Glomerular endothelial cell (primary cell): ENCODE results near the gene NRG3. TPM values are rescaled to one million over a fixed set of nuclear protein-coding genes. Genes with fewer than 3 reads are reported as not detected.

ENCODE experiments used
- DNase-seq: peaks from one replicate; pipeline ENCODE4 v3.0.0-alpha.2; 2011; ENCODE audit warnings: low read depth, low spot score; ENCODE audit errors: extremely low read depth
- total RNA-seq: library from RNA; depleted of rRNA; stranded (reverse); fragments of >200 nt; gene quantifications from 2 replicates; pipeline ENCODE4 v1.2.3, GENCODE V29; 2015

NRG3 gene
- total RNA-seq, 1 donor from 2014 or later, result 8.9 TPM

DNA sequence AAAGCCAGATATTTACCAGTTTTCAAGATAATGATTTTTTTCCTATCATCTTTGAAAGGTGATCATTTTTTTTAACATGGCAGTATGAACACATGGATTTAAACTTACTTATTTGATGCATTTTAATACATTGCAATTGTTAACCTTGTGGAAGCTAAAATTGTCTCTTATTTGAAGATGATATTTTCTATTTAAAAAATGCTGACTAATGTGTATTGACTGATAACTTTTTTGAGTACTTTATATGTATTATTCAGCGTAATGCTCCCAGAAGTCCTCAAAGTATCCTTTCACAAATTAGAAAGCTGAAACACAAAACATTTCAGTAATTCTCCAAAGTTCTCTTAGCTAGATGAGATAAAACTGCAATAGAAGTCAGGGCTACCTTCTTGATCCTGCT is 677.3 kb downstream of the NRG3 start:
- DNase-seq, result no peak

DNA sequence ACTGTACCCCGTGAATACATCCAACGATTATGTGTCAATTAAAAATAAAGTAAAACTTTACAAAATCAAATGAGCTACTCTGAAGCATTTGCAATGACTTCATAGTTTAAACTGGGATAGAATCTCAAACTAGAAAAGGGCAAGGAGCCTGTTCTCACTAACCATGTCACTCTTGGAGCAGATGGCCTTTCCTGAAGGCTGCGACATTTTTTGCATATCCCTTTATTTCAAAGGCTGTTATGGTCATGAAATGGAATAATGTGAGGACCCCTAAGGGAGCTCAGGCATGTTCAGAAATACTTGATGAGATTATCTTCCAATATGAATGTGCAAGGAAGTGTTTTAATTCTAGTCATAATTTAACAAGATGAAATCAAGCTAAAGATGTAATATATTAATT is 679.4 kb downstream of the NRG3 start:
- no peak for DNase-seq

DNA sequence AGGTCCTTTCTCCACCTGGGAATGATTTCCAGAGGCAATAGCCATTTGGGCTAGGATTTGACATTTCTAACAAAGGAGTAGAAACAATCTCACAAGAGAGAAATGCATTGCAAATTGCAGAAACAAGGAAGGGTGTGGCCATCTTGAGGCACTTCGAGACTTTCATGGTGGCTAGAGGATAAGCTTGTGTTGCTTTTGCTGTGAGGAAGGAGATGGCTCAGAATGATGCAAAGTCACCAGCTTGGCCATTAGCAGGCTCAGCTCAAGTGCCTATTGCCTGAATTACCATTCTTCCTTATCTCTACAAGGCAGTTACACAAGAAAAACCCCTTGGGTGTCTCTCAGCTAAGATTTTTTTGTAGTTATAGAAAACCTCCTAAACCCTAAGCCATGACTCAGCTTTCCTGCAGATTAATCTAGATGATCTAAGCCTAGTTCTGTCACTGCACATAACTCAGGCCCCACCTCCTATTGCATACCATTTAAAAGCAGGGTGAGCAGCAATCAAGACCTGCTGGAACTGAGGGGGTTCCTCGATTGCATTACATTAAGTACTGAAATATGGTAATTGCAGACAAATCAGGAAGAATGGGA is 683.1 kb downstream of the NRG3 start:
- no peak for DNase-seq

DNA sequence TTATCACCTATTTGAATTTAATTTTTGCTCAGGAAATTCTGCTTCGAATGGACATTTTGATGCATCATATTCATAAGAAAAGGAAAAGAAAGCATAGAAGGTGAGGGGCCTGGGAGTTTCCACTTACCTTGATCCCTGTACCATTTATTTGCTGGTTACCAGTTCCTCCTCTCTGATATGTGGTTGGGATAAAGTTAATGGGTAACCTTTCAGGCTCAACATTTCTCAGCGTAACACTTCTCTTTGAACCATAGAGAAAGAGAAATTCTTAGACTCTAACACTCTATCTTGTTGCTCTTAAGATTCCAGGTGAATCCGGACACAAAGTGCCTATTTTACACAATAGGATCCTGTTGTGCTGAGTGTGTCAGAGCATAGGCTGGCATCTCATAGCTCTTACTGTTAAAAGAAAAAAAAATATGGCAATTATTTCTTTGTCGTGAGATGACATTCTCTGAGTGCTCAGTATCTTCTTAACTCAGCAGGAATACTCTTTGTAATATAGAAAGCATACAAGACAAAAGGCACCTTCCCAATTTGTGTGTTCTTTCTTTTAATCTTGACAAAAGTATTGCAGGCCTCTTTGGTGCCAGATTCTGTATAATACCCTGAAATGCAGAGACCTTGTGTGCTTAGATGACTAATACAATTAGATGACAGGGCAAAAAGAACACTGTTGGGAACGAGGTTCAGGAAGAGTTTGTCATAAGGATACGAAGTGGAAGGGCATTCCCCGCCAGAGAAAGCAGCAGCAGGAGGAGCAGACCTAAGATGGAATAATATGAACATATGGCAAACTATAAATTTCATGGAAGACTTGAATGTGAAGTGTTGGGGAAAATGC is 689.6 kb downstream of the NRG3 start:
- DNase-seq, result no peak

DNA sequence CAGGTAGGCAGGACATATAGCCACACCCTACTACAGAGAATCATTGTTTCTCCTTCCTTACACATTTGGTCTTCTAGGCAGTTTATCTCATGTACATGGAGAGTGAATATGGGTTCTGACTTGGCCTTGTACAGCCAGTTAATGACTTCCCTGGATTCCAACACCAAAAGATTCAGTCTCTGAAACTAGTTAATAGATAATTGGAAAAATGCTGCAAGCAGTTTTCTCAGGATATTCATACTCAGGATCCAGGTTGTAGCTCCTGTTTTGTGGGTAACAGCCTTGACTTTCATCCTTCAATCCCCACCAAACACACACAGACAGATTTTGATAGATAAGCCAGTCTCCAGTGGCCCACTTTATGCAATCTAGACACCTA is 690.2 kb downstream of the NRG3 start:
- DNase-seq, result no peak

DNA sequence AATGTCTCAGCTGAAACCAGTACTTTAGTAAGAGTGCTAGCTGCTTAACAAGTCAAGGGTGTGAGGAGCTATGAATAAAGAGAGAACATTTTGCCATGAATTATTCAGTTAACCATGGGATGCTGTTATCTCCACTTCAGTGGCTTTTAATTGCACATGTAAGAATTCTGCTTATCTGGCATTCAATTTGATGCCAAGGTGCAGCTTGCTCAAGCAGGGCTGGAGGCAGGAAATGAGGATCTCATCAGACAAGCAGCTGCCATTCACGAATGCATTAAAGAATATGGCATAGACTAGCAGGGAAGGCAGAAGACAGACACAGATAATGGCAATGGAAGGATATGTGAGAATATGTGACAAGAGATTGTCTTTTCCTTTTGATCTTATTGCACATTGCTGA is 697.8 kb downstream of the NRG3 start:
- no peak for DNase-seq

DNA sequence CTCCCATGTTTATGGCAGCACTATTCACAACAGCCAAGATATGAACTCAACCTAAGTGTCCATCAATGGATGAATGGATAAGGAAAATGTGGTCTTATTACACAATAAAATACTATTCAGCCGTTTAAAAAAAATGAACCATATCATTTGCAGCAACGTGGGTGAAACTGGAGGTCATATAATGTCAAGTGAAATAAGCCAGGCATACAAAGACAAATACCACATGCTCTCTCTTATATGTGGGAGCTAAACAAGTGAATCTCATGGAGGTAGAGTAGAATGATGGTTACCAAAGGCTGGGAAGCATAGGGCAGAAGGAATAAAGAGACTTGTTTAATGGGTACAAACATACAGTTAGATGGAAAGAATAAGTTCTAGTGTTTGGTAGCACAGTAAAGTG is 699.1 kb downstream of the NRG3 start:
- DNase-seq, result no peak

DNA sequence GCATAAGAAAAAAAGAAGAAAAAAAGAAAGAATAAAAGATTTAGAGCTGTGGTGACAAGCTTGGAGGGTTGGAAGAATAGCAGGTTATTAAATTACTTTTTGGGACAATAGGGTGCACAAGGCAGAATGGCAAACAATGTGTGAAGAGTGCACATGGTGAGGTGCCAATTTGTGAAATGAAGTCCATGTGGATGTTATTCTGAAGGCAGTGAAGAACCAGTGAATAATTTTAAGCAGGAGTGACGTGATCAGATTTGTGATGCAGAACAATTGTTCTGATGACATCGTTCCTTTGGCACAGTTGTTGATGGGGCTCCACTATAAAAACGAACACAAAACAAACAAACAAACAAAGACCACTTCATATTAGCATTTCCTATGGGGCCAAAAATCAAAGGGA is 700.3 kb downstream of the NRG3 start:
- DNase-seq, result no peak

DNA sequence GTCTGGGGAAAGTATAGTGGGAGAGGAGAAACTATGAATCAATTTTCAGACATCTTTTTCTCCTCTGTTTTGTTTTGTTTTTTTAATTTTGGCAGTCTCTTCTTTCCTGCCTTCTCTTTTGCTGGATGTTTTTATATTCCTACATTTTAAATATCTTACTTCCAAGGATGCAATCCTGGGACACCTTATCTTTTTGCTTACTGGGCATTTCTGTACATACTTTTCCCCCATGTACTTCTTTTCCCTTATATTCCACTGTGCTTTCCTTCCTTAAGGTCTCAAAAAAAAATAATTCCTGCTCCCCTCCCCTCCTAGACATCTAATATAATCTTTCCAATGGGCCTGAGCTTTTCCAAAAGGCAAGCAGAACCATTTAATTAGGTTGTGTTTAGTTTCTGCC is 701.1 kb downstream of the NRG3 start:
- DNase-seq, result no peak

DNA sequence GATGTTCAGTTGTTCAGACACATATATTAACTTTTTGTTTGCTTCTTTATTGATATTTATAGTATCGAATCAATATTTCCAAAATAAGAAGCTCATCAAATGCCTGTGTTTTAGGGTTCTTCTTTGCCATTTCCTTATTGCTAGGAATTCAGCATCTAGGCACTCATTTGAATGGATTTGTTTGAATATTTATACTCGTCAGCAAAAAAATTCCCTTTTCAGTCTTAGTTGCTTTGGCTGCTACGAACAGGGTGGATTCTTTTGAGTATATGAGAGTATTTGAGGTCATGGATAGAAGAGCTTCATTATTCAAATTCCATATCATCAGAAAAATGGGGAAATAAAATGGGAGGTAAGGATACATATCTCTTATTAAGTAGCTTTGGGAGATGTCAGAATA is 706.9 kb downstream of the NRG3 start:
- no peak for DNase-seq

DNA sequence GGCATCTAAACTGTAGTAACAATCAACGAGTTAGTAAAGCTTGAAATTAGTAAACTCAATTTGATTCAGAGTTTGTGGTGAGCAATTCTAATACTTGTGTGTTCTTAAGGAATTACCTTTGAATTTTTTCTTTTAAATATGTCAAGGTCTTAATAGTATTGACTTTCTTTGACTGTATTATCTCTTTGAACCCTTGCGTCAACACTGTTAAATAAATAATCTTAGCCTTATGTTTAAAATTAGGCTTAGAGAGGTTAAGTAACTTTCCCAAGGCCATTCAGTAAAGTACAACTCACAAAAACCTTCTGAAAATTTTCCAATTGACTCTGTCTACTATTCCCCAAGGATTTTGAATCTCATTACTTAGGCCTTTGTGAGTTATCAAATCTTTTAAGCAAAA is 716.4 kb downstream of the NRG3 start:
- DNase-seq, result no peak

DNA sequence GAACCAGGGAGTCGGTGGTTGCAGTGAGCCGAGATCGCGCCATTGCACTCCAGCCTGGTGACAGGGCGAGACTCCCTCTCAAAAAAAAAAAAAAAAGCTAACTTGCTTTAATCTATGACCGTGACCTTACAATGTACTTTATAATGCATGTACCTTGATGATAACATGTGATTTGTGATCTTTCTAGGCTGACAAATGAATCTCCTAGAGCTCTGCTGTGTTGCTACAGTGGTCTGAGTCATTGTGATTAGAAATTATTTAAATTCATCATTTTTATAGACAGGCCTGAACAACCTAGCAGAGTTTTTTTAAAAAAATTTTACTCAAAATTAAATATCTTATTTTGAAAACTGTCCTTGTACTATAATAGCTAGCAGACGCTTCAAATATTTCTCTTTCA is 722.8 kb downstream of the NRG3 start:
- no peak for DNase-seq

DNA sequence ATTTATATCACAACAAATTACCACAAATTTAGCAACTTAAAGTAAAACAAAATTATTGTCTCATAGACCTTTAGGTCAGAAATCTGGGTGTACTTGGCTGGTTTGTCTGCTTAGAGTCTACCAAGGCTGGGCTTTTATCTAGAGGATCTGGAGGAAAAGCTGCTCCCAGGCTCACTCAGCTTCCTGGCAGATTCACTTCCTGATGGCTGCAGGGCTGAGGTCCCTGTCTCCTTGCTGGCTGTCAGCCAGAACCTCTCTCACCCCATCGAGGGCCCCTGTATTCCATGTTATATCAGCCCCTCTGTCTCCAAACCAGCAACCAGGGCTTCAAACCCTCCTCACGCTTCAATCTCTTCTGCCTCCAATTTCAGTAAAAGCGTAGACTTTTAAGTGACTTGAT is 734.9 kb downstream of the NRG3 start:
- DNase-seq, result no peak

DNA sequence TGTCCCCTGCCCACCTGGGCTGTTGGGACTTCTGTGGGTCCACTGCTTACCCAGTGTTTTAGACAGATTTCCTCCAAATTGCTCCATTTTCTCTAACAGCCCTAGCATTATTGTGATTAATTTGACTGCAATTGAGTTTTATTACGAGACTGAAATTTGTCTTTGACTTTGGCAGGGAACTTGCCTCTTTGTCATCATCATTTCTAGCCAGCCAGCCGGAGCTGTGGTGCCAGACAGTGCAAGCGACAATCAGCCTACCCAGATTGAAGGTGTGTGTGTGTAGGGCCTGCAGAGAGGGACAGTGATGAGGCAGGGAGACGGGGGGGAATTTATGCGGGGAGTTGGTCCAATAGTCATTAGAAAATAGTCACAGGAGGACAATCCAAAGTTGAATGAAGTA is 743.0 kb downstream of the NRG3 start:
- DNase-seq, result no peak

DNA sequence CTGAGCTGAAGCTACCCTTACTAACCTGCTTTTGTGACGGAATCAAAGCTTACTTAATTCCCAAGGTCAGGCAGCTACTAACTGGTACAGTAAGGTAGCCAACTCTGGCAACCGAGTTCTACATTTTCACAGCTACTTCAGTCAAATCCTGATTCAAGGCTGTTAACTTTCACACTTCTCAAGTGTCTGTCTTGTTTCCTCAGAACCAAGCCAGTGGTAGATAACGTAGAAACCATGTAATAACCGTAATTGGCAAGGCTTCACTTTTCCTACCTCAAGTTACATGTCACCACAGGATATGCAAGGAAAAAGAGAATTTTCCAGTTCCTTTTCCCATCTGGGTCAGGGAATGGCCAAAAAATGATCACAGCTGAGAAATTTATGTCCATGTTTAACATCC is 746.7 kb downstream of the NRG3 start:
- no peak for DNase-seq

DNA sequence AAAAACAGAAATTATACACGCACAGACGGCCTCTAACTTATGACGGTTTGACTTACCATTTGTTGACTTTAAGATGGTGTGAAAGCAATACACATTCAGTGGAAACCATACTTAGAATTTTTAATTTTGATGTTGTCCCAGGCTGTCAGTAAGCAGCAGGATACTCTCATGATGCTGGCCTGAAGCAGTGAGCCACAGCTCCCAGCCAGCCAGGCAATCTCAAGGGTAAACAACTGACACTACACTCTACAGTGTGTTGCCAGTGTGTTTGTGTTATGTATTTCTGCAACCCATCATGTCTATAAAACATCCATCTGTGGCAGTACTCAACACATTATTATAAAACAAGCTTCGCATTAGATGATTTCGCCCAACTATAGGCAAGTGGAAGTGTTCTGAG is 747.5 kb downstream of the NRG3 start:
- no peak for DNase-seq

DNA sequence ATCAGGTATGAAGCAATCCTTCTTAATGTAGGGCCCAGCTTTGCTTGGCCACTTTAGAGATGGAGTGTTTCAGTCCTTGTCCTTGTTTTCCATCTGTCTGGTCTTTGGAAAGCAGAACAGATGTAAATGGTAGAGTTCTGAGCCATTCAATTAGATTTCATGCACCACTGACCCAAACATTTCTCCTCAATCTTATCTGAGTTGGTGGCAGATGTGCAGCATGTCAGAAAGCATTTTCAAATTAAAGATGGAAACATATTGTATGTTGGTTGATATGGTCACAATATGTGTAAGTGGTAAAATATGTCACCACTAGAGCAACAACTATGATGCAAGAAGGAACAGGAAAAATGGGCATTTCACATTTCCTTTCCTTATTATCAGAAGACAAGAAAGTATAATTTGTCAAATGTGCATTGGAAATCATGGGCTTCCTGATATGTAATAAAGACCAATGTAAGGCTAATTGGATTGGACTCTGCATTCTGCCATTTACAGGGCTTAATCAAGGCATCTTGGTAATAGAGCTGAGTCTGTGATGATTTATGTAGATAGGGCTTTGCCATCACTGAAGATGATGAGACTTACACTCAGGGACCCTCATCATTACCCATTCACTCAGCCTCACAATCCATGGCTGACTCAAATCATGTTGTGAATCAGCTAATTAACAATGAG is 750.7 kb downstream of the NRG3 start:
- no peak for DNase-seq

DNA sequence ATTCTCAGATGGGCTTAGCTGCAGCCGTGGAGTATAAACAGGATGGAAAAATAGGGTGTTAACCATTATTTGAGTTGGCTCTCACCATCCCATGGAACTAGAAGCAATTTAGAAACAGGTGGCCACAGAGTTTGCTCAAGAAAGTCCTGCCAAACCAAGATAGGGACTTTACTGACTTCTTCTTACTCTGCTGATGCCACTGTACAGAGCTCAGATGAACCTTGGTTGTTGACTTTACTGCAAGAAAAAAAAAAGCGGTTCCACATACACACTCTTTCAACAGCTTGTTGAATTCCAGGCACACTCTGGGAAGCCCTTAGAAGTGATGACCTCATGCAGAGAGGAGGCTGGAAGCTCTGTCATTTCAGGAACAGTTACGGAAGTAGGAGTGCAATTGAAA is 753.4 kb downstream of the NRG3 start:
- no peak for DNase-seq

DNA sequence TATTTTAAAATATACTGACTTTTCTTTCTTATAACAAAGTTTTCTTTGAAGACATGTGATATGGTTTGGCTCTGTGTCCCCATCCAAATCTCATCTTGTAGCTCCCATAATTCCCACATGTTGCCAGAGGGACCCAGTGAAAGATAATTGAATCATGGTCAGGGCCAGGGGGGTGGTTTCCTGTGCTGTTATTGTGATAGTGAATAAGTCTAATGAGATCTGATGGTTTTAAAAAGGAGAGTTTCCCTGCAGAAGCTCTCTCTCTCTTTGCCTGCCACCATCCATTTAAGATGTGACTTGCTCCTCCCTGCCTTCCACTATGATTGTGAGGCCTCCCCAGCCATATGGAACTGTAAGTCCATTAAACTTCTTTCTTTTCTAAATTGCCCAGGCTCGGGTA is 768.1 kb downstream of the NRG3 start:
- DNase-seq, result no peak

DNA sequence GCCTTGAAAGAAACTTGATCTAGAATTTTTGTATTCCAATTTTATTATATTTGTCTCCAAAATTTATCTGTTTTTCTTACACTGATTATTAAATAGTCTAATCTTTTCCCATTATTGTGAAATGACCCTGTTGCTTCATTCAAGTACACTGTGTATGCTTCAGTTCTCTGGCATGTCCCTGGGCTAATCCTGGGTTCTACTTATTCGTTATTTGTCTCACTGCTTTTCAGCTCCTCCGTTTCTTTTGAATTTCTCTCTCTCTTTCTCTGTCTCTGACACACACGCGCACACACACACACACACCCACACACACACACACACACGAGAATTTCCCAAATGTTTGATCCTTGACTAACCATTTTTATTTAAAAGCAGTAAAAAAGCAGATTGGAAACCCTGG is 768.6 kb downstream of the NRG3 start:
- DNase-seq, result no peak

DNA sequence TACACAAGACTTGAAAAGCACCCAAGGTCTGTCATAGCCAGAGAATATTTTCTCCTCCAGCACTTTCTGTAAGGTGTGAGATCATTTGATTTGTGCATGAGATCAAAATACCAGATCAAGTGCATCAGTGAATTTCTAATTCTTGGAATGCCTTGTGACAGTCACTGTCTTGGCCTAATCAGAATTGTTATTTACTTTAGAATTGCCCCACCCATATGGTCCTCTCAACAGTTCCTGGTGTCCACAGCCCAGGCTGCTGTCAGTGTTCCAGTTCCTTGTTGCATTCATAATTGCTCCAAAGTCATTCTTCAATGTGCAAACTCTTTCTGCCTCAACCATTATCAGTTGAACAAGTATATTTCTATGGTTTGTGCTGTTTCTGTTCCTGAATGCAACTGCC is 770.2 kb downstream of the NRG3 start:
- no peak for DNase-seq
